NCI-H1105 treated with DMSO at 0.1 percent for 48 hours (cell line): ENCODE data around the gene FLYWCH1.
A peak's percentile ranks its signal among the peaks of the same experiment; 100 is the strongest.
"Not testable (repeated sequence)": the region's sequence is repeated elsewhere in the genome, so short reads cannot be mapped to it uniquely, and the experiment has no call there.

Experiments used
- DNase-seq: peaks from one replicate; lab custom pipeline; 2025; lab: John Stamatoyannopoulos, UW

The FLYWCH1 gene

DNA sequence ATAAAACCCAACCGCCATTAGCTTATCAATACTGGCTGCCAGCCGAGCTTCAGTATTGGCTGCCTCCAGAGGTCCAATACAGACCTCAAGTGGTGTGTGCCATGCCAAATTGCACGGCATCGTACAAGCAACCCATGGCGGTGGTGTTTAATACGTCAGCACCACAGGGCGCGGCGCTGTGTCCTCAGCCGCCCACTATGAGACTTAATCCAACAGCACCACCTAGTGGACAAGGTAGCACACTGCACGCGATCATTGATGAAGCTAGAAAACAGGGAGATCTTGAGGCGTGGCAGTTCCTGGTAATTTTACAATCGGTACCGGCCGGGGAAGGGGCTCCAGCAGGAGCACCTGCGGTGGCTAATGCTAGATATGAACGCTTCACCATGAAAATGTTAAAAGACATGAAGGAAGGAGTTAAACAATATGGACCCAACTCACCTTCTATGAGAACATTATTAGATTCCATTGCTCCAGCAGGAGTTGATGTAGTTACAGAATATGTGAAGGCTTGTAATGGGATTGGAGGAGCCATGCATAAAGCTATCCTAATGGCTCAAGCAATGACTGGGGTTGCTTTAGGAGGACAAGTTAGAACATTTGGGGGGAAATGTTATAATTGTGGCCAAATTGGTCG, 15.4 kb downstream of the FLYWCH1 start:
- peak; percentile 64 for DNase-seq

DNA sequence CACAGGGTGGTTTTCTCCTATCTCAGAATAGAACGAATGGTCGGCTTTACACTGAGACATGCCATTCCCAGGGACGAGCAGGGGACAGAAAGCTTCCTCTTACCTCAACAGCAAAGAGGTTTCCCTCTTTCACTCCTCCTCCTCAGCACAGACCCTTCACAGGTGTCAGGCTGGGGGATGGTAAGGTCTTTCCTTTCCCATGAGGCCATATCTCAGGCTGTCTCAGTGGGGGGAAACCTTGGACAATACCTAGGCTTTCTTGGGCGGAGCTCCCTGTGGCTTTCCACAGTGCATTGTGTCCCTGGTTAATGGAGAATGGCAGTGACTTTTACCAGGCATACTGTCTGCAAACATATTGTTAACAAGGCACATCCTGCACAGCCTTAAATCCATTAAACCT, 16.4 kb downstream of the FLYWCH1 start:
- not testable (repeated sequence) for DNase-seq

DNA sequence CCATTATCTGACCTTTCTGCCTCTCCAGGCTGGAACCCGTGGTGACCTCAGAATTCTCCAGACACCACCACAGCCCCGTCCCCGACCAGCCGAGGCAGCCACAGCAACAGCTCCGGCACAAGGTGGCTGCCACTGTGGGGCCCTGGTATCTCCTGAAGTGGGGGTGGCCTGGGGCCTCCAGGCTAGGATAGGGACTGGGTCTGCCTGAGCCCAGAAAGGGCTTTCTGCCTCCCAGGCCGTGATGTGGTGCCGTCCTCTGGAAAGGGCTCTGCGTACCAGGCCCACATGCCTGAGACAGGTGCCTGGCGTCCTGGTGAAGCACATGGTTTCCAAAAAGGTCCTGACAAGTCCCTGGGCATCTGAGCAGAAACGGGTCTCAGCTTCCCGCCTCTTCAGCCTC, 17.1 kb downstream of the FLYWCH1 start:
- DNase-seq, result no peak

DNA sequence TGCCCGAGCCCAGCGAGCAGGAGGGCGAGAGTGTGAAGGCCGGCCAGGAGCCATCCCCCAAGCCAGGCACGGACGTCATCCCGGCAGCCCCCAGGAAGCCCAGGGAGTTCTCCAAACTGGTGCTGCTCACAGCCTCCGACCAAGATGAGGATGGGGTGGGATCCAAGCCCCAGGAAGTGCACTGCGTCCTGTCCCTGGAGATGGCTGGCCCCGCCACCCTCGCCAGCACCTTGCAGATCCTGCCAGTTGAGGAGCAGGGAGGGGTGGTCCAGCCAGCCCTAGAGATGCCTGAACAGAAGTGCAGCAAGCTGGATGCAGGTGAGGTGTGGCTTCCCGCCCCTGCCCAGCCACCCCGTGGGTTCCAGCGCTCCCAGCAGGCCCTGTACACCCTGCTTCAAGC, 18.0 kb downstream of the FLYWCH1 start:
- DNase-seq, result no peak

GRCh38 chr16:2930236-2930635, 18.5 kb downstream of the FLYWCH1 start:
- DNase-seq, result no peak

GRCh38 chr16:2931231-2931914, 19.6 kb downstream of the FLYWCH1 start:
- not testable (repeated sequence) for DNase-seq

GRCh38 chr16:2933136-2933535, 21.4 kb downstream of the FLYWCH1 start:
- no peak for DNase-seq

DNA sequence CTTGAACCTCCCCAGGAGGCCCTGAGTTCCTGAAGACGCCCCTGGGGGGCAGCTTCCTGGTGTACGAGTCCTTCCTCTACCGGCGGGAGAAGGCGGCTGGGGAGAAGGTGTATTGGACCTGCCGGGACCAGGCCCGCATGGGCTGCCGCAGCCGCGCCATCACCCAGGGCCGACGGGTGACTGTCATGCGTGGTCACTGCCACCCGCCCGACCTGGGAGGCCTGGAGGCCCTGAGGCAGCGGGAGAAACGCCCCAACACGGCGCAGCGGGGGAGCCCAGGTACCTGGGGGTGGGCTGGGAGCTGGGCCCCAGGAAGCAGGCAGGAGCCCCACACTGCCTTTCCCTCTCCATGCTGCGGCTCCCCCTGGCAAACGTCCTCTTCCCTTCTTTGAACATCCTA, 22.0 kb downstream of the FLYWCH1 start:
- DNase-seq, result no peak

DNA sequence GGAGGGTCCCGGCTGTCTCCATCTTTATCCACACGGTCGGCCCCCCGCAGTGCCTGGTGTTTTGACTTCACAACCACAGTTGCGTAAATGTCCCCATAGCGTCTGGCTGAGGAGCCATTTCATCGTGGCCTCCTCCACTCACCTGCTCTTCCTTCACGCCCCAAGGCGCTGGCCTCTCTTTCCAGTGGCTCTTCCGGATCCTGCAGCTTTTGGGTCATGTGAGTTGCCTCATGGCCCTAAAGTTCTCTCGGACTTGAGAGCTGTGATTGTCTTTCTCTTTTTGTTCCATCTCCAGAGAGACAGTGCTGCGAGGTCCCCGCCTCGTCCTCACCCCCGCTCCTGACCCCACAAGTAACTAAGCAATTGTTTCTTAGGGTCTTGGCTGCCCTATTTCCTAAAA, 22.7 kb downstream of the FLYWCH1 start:
- no peak for DNase-seq

DNA sequence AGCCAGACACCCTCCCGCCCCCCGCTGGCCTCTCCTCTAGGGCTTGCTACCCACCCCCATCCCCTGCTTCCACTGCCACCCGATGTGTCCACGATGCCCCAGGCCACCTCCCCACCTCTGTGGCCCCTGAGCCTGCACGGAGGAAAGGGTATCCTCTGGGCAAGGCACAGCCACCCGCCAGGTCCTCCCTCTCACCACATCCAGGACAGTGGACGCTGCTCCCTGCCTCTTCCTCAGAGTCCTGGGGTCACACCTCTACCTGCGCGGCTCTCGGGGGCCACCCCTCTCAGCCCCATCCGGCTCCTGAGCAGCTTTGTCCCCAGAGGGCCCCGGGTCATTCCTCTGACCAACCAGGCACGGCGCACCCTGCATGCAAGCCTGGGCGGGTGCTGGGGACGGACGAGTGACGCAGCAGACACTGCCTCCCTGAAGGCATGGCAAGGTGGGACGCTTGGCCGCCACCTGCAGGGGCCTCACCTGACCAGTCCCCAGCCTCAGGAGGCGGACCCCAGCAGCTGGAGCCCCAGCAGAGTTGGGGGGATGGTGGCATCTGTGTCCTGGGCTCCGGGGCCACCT, 24.8 kb downstream of the FLYWCH1 start:
- DNase-seq, result no peak

DNA sequence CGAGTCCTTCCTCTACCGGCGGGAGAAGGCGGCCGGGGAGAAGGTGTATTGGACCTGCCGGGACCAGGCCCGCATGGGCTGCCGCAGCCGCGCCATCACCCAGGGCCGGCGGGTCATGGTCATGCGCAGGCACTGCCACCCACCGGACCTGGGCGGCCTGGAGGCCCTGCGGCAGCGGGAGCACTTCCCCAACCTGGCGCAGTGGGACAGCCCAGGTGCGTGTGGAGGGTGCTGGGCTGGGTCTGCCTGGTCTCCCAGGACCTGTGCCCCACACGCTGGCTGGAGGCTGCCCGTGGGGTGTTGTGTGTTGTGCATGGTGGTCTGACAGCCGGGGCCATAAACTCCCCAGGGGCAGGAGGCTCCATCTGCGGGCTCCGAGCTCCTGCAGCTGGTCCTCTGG, 25.4 kb downstream of the FLYWCH1 start:
- no peak for DNase-seq

- DNase-seq, result no peak
These were observed 26.5 kb downstream of the FLYWCH1 start for GRCh38 chr16:2938206-2938605.

GRCh38 chr16:2939968-2940367, 28.2 kb downstream of the FLYWCH1 start:
- no peak for DNase-seq

DNA sequence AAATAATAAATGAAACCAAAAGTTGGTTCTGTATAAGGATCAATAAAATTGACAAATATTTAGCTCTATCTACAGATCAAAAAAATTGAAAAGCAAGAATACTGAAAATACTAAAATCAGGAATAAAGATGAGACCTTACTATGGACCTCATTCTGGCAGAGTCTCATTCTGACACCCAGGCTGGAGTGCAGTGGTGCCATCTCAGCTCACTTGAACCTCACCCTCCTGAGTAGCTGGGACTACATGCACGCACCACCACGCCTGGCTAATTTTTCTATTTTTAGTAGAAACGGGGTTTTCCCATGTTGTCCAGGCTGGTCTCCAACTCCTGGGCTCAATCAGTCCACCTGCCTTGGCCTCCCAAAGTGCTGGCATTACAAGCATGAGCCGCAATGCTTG, 30.3 kb downstream of the FLYWCH1 start:
- no peak for DNase-seq

DNA sequence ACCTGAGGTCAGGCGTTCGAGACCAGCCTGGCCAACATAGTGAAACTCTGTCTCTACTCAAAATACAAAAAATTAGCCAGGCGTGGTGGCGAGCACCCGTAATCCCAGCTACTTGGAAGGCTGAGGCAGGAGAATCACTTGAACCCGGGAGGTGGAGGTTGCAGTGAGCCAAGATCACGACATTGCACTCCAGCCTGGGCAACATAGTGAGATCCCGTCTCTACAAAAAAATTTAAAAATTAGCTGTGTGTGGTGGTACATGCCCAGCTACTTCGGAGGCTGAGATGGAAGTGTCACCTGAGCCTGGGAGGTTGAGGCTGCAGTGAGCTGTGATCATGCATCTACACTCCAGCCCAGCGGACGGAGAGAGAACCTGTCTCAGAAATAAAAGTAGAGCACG, 32.0 kb downstream of the FLYWCH1 start:
- not testable (repeated sequence) for DNase-seq

DNA sequence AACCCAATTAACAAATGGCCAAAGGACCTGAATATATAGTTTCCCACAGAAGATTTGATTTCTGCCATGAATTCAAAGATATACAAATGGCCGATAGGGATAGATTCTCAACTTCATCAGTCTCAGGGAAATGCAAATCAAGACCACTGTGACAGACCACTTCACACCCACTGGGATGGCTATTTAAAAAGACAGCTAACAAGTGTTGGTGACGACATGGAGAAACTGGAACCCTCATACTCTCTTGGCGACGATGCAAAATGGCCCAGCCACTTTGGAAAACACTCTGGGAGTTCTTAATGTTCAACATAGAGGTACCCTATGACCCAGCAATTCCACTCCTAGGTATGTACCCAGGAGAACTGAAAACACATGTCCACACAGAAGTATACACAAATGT, 34.9 kb downstream of the FLYWCH1 start:
- DNase-seq, result no peak

DNA sequence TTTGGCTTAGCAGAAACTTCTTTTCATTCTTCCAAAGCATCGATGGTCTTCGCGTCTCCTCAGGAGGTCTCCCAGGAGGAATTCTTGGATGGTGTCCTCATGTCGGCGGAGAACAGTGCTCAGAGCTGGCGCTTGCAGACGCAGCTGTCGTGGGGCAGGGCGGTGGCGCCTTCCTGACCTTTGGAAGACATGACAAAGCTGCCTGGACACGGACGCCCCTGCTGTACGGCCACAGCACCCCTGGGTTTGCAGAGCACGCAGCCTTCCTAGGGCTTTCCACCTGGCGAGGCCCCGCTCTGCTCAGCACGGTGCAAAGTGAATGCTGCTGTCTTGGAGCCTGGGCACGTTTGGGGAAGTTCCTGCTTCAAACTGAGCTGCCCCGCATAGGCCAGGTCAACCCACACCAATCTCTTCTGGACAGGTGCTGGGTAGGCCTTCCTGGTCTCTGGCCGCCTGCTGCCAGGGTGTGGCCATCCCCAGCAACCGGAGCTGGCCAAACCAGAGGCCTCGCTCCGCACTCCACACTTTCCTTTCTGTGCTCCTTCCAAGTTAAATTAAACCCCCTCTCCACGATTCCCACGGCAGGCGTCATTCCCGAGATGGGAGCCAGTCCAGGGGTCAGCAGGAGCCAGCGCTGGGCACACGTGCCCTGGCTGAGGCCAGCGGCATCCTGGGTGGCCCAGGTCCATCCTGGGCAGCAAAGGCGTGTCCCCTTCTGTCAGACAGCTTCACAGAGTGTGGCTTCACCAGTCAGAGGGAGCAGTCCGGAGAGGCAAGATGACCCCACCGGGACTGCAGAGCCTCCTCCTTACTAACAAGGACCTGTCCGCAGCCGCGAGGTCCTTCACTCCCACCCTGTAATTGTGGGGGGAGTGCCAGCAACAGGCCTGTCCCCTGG, 37.3 kb downstream of the FLYWCH1 start:
- DNase-seq, result no peak

DNA sequence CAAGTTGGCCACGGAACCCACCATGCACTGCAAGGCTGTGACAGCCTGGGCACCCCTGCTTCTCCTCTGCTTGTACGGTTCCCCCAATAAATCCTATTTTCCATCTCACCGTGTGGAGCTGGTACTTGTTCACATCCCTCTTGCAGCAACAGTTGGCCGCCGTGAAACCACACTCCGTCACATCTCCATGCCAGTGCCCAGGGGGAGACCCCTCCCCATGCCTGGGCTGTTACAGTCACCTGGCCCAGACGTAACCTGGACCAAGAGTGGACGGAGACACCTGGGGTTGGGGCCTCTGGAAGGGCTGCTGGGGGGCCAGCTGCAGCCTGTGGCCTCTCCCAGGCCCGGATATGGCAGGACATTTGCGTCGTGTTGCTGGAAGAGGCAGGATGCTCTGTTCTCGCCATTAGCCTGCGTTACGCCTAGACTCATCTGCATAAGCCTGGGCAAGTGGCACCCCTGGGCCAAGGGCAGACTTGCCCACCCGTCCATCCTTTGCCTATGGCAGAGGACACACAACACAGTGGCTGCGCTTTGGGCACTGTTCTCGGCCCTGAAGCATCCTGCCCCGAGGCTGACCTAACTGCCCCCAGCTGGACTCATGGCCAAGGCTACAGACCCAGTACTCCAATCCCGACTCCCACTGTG, 38.1 kb downstream of the FLYWCH1 start:
- no peak for DNase-seq

DNA sequence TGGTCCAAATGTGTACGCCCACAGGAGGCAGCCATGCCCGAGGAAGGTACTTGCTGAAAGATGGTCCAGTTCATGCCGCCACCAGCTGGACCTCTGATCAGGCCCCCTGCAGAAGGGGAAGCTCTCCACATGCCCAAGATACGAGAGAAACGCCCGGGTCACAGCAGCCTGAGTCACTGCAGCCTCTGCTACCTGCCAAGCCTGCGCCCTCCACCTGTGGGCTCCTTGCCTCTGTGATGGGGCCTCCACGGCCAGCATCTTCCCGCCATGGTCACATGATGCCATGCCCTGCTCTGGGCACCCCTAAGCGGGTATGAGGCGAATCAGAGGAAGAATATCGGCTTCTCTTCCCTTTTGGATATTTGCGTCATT, 38.6 kb downstream of the FLYWCH1 start:
- no peak for DNase-seq

- no peak for DNase-seq
These were observed 39.0 kb downstream of the FLYWCH1 start for GRCh38 chr16:2950773-2951172.

- DNase-seq, result peak; percentile 48
These were observed 40.9 kb downstream of the FLYWCH1 start for GRCh38 chr16:2952679-2953078.
